HG02623 (cell line): ENCODE data around the gene FARP1.
"Not testable (repeated sequence)": the region's sequence is repeated elsewhere in the genome, so short reads cannot be mapped to it uniquely, and the experiment has no call there.

Experiments used
- ATAC-seq: cut with Tn5 transposase; IDR thresholded peaks from one replicate; pipeline ENCODE4 v1.9.1; 2021; ENCODE audit warnings: moderate library complexity; ENCODE audit not compliant: unreplicated experiment

Gene FARP1

GRCh38 chr13:98258226-98258625 lies 115.3 kb downstream of the FARP1 start:
- no peak for ATAC-seq

- ATAC-seq, result no peak
These were observed 117.7 kb downstream of the FARP1 start for GRCh38 chr13:98260357-98261164.

GRCh38 chr13:98261165-98261702 lies 118.3 kb downstream of the FARP1 start:
- no peak for ATAC-seq

- ATAC-seq, result no peak
These were observed 119.4 kb downstream of the FARP1 start for GRCh38 chr13:98262292-98262691.

GRCh38 chr13:98263841-98264240 lies 120.9 kb downstream of the FARP1 start:
- ATAC-seq, result no peak

GRCh38 chr13:98264877-98265276 lies 122.0 kb downstream of the FARP1 start:
- ATAC-seq, result no peak

- ATAC-seq, result no peak
These were observed 123.0 kb downstream of the FARP1 start for GRCh38 chr13:98265692-98266551.

GRCh38 chr13:98267080-98267912 lies 124.4 kb downstream of the FARP1 start:
- ATAC-seq, result no peak

- no peak for ATAC-seq
These were observed 126.5 kb downstream of the FARP1 start for GRCh38 chr13:98269386-98269785.

- no peak for ATAC-seq
These were observed 127.9 kb downstream of the FARP1 start for GRCh38 chr13:98270819-98271218.

GRCh38 chr13:98271646-98272045 lies 128.8 kb downstream of the FARP1 start:
- not testable (repeated sequence) for ATAC-seq

GRCh38 chr13:98272549-98272948 lies 129.7 kb downstream of the FARP1 start:
- no peak for ATAC-seq

GRCh38 chr13:98273067-98273823 lies 130.4 kb downstream of the FARP1 start:
- ATAC-seq, result no peak

GRCh38 chr13:98273824-98274742 lies 131.2 kb downstream of the FARP1 start:
- no peak for ATAC-seq

GRCh38 chr13:98274921-98275487 lies 132.1 kb downstream of the FARP1 start:
- no peak for ATAC-seq

GRCh38 chr13:98275681-98276171 lies 132.8 kb downstream of the FARP1 start:
- ATAC-seq, result no peak

GRCh38 chr13:98276486-98276885 lies 133.6 kb downstream of the FARP1 start:
- ATAC-seq, result no peak

GRCh38 chr13:98278068-98278724 lies 135.3 kb downstream of the FARP1 start:
- ATAC-seq, result no peak
